IMR-90 (cell line): Measurements from ENCODE around the gene C12orf75. TPM values are rescaled to one million over a fixed set of nuclear protein-coding genes. Genes with fewer than 3 reads are reported as not detected.

Experiments used
- ATAC-seq: fragments of 200-7000 bp; cut with Tn5 transposase; 2 replicates; pipeline ENCODE4 v1.9.1; 2020; ENCODE audit warnings: low read depth, mild to moderate bottlenecking, moderate library complexity
- BruUV-seq: library from RNA; stranded (reverse); fragments of 400-500 nt; replicated peaks from 2 replicates; lab custom pipeline; 2021; lab: Mats Ljungman, UMichigan
- CTCF ChIA-PET: fragments of 300-600 bp; formaldehyde crosslinking; extraction: SDS; loops from one replicate; lab custom pipeline; 2021; ENCODE audit warnings: antibody characterized with exemption; lab: Yijun Ruan, JAX
- POLR2A ChIA-PET: fragments of 300-600 bp; sonication (Branson Sonifier 250); formaldehyde crosslinking; loops from one replicate; lab custom pipeline; 2022; ENCODE audit warnings: antibody characterized with exemption; ENCODE audit not compliant: unreplicated experiment; lab: Charles Lee
- DNase-seq: peaks from one replicate; pipeline ENCODE4 v3.0.0; 2013
- H2AFZ ChIP-seq: replicated peaks from 2 replicates; pipeline ENCODE3; 2013; ENCODE audit warnings: low read length, mild to moderate bottlenecking; ENCODE audit not compliant: poor library complexity
- H2AK5ac ChIP-seq: 2 replicates; pipeline ENCODE4 v1.6.1; 2013; ENCODE audit warnings: low read depth, low read length, inconsistent platforms
- H2AK9ac ChIP-seq: replicated peaks from 2 replicates; pipeline ENCODE3; 2013; ENCODE audit warnings: mild to moderate bottlenecking, low read depth, low read length, moderate library complexity; ENCODE audit not compliant: poor library complexity
- H2BK120ac ChIP-seq: 2 replicates; pipeline ENCODE4 v1.6.1; 2013; ENCODE audit warnings: low read depth, low read length, inconsistent platforms
- H2BK15ac ChIP-seq: 3 replicates; pipeline ENCODE4 v1.6.1; 2013; ENCODE audit warnings: low read depth, low read length, inconsistent platforms
- H2BK20ac ChIP-seq: 2 replicates; pipeline ENCODE4 v1.6.1; 2013; ENCODE audit warnings: low read depth, mild to moderate bottlenecking, inconsistent platforms, low read length, moderate library complexity
- H2BK5ac ChIP-seq: 2 replicates; pipeline ENCODE4 v1.6.1; 2013; ENCODE audit warnings: mild to moderate bottlenecking, low read depth, low read length, inconsistent platforms; ENCODE audit not compliant: poor library complexity, severe bottlenecking
- H3K14ac ChIP-seq: replicated peaks from 2 replicates; pipeline ENCODE4 v1.6.1; 2013; ENCODE audit warnings: low read depth, low read length, inconsistent platforms
- H3K18ac ChIP-seq: 2 replicates; pipeline ENCODE4 v1.6.1; 2013; ENCODE audit warnings: low read depth, low read length, control low read depth
- H3K23ac ChIP-seq: 2 replicates; pipeline ENCODE4 v1.6.1; 2013; ENCODE audit warnings: low read depth, low read length, inconsistent platforms
- H3K27ac ChIP-seq: 2 replicates; pipeline ENCODE4 v1.5.1; 2013; ENCODE audit warnings: mild to moderate bottlenecking, control low read depth, low read length; ENCODE audit not compliant: insufficient read depth
- H3K27me3 ChIP-seq: 2 replicates; pipeline ENCODE4 v1.6.1; 2013; ENCODE audit warnings: low read length; ENCODE audit not compliant: control insufficient read depth, insufficient read depth
- H3K36me3 ChIP-seq: 2 replicates; pipeline ENCODE4 v1.6.1; 2013; ENCODE audit warnings: low read length, mixed read lengths; ENCODE audit not compliant: control insufficient read depth, insufficient read depth
- H3K4ac ChIP-seq: 2 replicates; pipeline ENCODE4 v1.6.1; 2013; ENCODE audit warnings: low read depth, low read length, inconsistent platforms
- H3K4me1 ChIP-seq: 2 replicates; pipeline ENCODE4 v1.6.1; 2013; ENCODE audit warnings: low read length, mixed read lengths; ENCODE audit not compliant: control insufficient read depth, insufficient read depth
- H3K4me2 ChIP-seq: 2 replicates; pipeline ENCODE4 v1.6.1; 2013; ENCODE audit warnings: low read depth, mild to moderate bottlenecking, control low read depth, low read length, moderate library complexity
- H3K4me3 ChIP-seq: 2 replicates; pipeline ENCODE4 v1.5.1; 2013; ENCODE audit warnings: low read depth, mild to moderate bottlenecking, control low read depth, low read length, moderate library complexity; ENCODE audit not compliant: insufficient read depth
- H3K56ac ChIP-seq: 2 replicates; pipeline ENCODE4 v1.6.1; 2013; ENCODE audit warnings: low read length, inconsistent platforms; ENCODE audit not compliant: insufficient read depth; ENCODE audit errors: extremely low read depth
- H3K79me1 ChIP-seq, 2 experiments: 2 replicates each; pipeline ENCODE4 v1.6.1; 2013; ENCODE audit warnings: low read length in 2 of 2, inconsistent platforms in 1 of 2, low read depth in 1 of 2
- H3K9ac ChIP-seq: 2 replicates; pipeline ENCODE4 v1.6.1; 2013; ENCODE audit warnings: low read depth, low read length, control low read depth
- H3K9me1 ChIP-seq: 2 replicates; pipeline ENCODE4 v1.6.1; 2013; ENCODE audit warnings: low read length, inconsistent platforms; ENCODE audit not compliant: insufficient read depth
- H3K9me3 ChIP-seq: 2 replicates; pipeline ENCODE4 v1.6.1; 2013; ENCODE audit warnings: low read length; ENCODE audit not compliant: control insufficient read depth, insufficient read depth
- H4K20me1 ChIP-seq: 2 replicates; pipeline ENCODE4 v1.6.1; 2013; ENCODE audit warnings: low read length, inconsistent platforms; ENCODE audit not compliant: insufficient read depth
- H4K5ac ChIP-seq: 2 replicates; pipeline ENCODE4 v1.6.1; 2013; ENCODE audit warnings: mild to moderate bottlenecking, low read depth, low read length, control low read depth
- H4K8ac ChIP-seq, 2 experiments: 2 replicates each; pipeline ENCODE4 v1.6.1; 2013; ENCODE audit warnings: low read depth in 2 of 2, low read length in 2 of 2, control low read depth in 1 of 2, inconsistent platforms in 1 of 2
- H4K91ac ChIP-seq: 2 replicates; pipeline ENCODE4 v1.6.1; 2013; ENCODE audit warnings: low read depth, low read length, inconsistent platforms; ENCODE audit not compliant: insufficient read depth
- BHLHE40 ChIP-seq: fragments of 150-350 bp; IDR thresholded peaks from 2 replicates; pipeline ENCODE4 v1.6.1; 2016; ENCODE audit warnings: mild to moderate bottlenecking, low read depth, low read length
- CHD1 ChIP-seq: IDR thresholded peaks from 2 replicates; pipeline ENCODE4 v1.6.1; 2012; ENCODE audit warnings: low read depth, low read length, improper control_type of control experiment
- POLR2A ChIP-seq: IDR thresholded peaks from 2 replicates; pipeline ENCODE4 v1.6.1; 2012; ENCODE audit warnings: mild to moderate bottlenecking, low read depth, low read length
- USF2 ChIP-seq: fragments of 150-350 bp; IDR thresholded peaks from 2 replicates; pipeline ENCODE4 v1.6.1; 2017; ENCODE audit warnings: mild to moderate bottlenecking, antibody characterized with exemption, low read length, low read depth
- WGBS, 2 experiments: methylation state at CpG; one replicate each; pipeline versions ENCODE4 v1.1.5 to v1.1.7; 2013; ENCODE audit warnings: missing lambda C conversion rate in 2 of 2; ENCODE audit not compliant: insufficient read length in 1 of 2; ENCODE audit errors: extremely low coverage in 2 of 2; 5-methylcytosine and 5-hydroxymethylcytosine counted together
- dilution Hi-C: fragments of 300-500 bp; cut with HindIII; formaldehyde crosslinking; loops from one replicate; pipeline ENCODE4 v1.14.3; 2018; ENCODE audit warnings: low sequenced_read_pairs; ENCODE audit not compliant: unreplicated experiment
- in situ Hi-C: fragments of 300-500 bp; cut with MboI; formaldehyde crosslinking; loops from 3 replicates; pipeline ENCODE4 v1.14.3; 2019; ENCODE audit warnings: low sequenced_read_pairs, inconsistent platforms, mixed read lengths
- intact Hi-C: fragments of 100-400 bp; cut with micrococcal nuclease; formaldehyde crosslinking; loops from 2 replicates; pipeline ENCODE4 v1.10.0; 2022
- polyA plus RNA-seq, 3 experiments: library from polyadenylated mRNA; depleted of rRNA; stranded (reverse); fragments of >200 nt; gene quantifications; 2 replicates each; pipeline ENCODE4 v1.2.3, GENCODE V29; 2012; ENCODE audit warnings: low replicate concordance in 1 of 3
- total RNA-seq: library from RNA; depleted of rRNA; stranded (reverse); fragments of >200 nt; gene quantifications from 2 replicates; pipeline ENCODE4 v1.2.3, GENCODE V29; 2012

C12orf75 gene
- total and polyA plus RNA-seq, 2 of the 4 experiments (the other 2 are of a cell fraction), result 145 to 278 TPM

GRCh38 chr12:105338966-105339365, 8.5 kb downstream of the C12orf75 start:
- Histone ChIP-seq H2BK20ac (no peak overlapping the region), H2AFZ (no peak overlapping the region), H3K4me3 (no peak overlapping the region), H2BK120ac (no peak overlapping the region), H2BK5ac (no peak overlapping the region), H3K23ac (no peak overlapping the region), H2AK5ac (no peak overlapping the region), H2BK15ac (no peak overlapping the region), H3K56ac (no peak overlapping the region), H3K18ac (no peak overlapping the region), H4K91ac (no peak overlapping the region), H3K27ac (no peak overlapping the region), H2AK9ac (no peak overlapping the region), H3K14ac (no peak overlapping the region), H4K20me1 (peaks cover 60% of the 10 kb centered on the region), H3K4ac (no peak overlapping the region), H3K27me3 (no peaks in the 10 kb centered on the region), H3K9me1 (peaks cover 20% of the 10 kb centered on the region), H3K4me1 (peaks cover 17% of the 10 kb centered on the region), H4K8ac (no peak overlapping the region), H3K4me2 (no peak overlapping the region), H4K5ac (no peak overlapping the region), H3K9ac (no peak overlapping the region), H3K36me3 (peaks cover 6% of the 10 kb centered on the region), H3K79me1 (peaks cover 20 to 38% of the 10 kb centered on the region in 2 experiments; a peak in 3 of 4 replicates), H3K9me3 (peaks cover 5% of the 10 kb centered on the region)
- CTCF ChIA-PET, result no interaction called here
- BruUV-seq, result no TSS peak
- no peak for DNase-seq
- intact Hi-C loops, result no loop called here
- WGBS, 2 experiments, result no CpG with 5 or more reads among the region's 1 CpG
- POLR2A ChIA-PET, result no interaction called here
- ATAC-seq, result no peak
- dilution Hi-C loops, result no loop called here
- in situ Hi-C loops, result no loop called here
- TF ChIP-seq USF2, result no peak
- TF ChIP-seq CHD1, result no peak
- no peak for TF ChIP-seq BHLHE40
- no peak for TF ChIP-seq POLR2A
